ENCODE data around the gene IARS1. TPM values are rescaled to one million over a fixed set of nuclear protein-coding genes. Genes with fewer than 3 reads are reported as not detected.
A peak's percentile ranks its signal among the peaks of the same experiment; 100 is the strongest.

IARS1 gene
- total and polyA plus RNA-seq, 8 donors: 81.6 to 157 (median 88.9) TPM

- no peaks in the 10 kb centered on the region for H3K9me3 ChIP-seq
- TF ChIP-seq CTCF (IDR thresholded peaks at IDR 0.05): no peak
- intact Hi-C loops (cut with DNase I): no loop called here
- peaks cover 23 to 30% of the 10 kb centered on the region in 2 donors for H3K4me1 ChIP-seq
- ATAC-seq: no peak
- no peaks in the 10 kb centered on the region for H3K27me3 ChIP-seq
- H3K4me3 ChIP-seq: peak overlapping the region; percentile 74 to 75
- peak overlapping the region in 1 of 2 donors; percentile 72 for H3K27ac ChIP-seq
- no peak for DNase-seq
- peaks cover 0 to 26% of the 10 kb centered on the region in 2 donors for H3K36me3 ChIP-seq
These were observed 991 bp downstream of the IARS1 start for GRCh38 chr9:92292338-92293074.

- no peak for TF ChIP-seq CTCF (IDR thresholded peaks at IDR 0.05)
- intact Hi-C loops (cut with DNase I): no loop called here
- DNase-seq (no peak), ATAC-seq (no peak)
- Histone ChIP-seq H3K27me3 (no peaks in the 10 kb centered on the region), H3K4me1 (peaks cover 23 to 30% of the 10 kb centered on the region in 2 donors), H3K36me3 (peaks cover 0 to 26% of the 10 kb centered on the region in 2 donors), H3K4me3 (peak overlapping the region in 1 of 2 donors; percentile 74), H3K27ac (no peak overlapping the region), H3K9me3 (no peaks in the 10 kb centered on the region)
These were observed 1.9 kb downstream of the IARS1 start for GRCh38 chr9:92291577-92291976.

GRCh38 chr9:92290785-92291429 is 2.6 kb downstream of the IARS1 start:
- ATAC-seq (no peak), DNase-seq (no peak)
- H3K4me1 ChIP-seq: peaks cover 23 to 30% of the 10 kb centered on the region in 2 donors
- peaks cover 0 to 32% of the 10 kb centered on the region in 2 donors for H3K36me3 ChIP-seq
- H3K4me3 ChIP-seq: no peak overlapping the region
- no peaks in the 10 kb centered on the region for H3K27me3 ChIP-seq
- H3K27ac ChIP-seq: no peak overlapping the region
- TF ChIP-seq CTCF (IDR thresholded peaks at IDR 0.05): no peak
- no peaks in the 10 kb centered on the region for H3K9me3 ChIP-seq
- intact Hi-C loops (cut with DNase I): no loop called here

- H3K4me3 ChIP-seq: no peak overlapping the region
- no peak overlapping the region for H3K27ac ChIP-seq
- peaks cover 0 to 42% of the 10 kb centered on the region in 2 donors for H3K36me3 ChIP-seq
- H3K27me3 ChIP-seq: no peaks in the 10 kb centered on the region
- H3K9me3 ChIP-seq: no peaks in the 10 kb centered on the region
- no peak for TF ChIP-seq CTCF (IDR thresholded peaks at IDR 0.05)
- DNase-seq: no peak
- no peak for ATAC-seq
- peaks cover 23 to 26% of the 10 kb centered on the region in 2 donors for H3K4me1 ChIP-seq
- intact Hi-C loops (cut with DNase I): no loop called here
These were observed 3.6 kb downstream of the IARS1 start for GRCh38 chr9:92289708-92290390.

- H3K27ac ChIP-seq: no peak overlapping the region
- no peak overlapping the region for H3K4me3 ChIP-seq
- H3K9me3 ChIP-seq: no peaks in the 10 kb centered on the region
- ATAC-seq (no peak), DNase-seq (no peak)
- intact Hi-C loops (cut with DNase I): no loop called here
- H3K4me1 ChIP-seq: no peaks in the 10 kb centered on the region
- H3K36me3 ChIP-seq: peaks cover 0 to 100% of the 10 kb centered on the region in 2 donors
- H3K27me3 ChIP-seq: no peaks in the 10 kb centered on the region
- TF ChIP-seq CTCF (IDR thresholded peaks at IDR 0.05): no peak
These were observed 14.2 kb downstream of the IARS1 start for GRCh38 chr9:92279302-92279701.
